Measurements from ENCODE around the gene CPM. TPM values are rescaled to one million over a fixed set of nuclear protein-coding genes. Genes with fewer than 3 reads are reported as not detected.

The CPM gene
- total RNA-seq, 4 donors from 2014 or later, result 30.2 to 51.9 (median 35.0) TPM

DNA sequence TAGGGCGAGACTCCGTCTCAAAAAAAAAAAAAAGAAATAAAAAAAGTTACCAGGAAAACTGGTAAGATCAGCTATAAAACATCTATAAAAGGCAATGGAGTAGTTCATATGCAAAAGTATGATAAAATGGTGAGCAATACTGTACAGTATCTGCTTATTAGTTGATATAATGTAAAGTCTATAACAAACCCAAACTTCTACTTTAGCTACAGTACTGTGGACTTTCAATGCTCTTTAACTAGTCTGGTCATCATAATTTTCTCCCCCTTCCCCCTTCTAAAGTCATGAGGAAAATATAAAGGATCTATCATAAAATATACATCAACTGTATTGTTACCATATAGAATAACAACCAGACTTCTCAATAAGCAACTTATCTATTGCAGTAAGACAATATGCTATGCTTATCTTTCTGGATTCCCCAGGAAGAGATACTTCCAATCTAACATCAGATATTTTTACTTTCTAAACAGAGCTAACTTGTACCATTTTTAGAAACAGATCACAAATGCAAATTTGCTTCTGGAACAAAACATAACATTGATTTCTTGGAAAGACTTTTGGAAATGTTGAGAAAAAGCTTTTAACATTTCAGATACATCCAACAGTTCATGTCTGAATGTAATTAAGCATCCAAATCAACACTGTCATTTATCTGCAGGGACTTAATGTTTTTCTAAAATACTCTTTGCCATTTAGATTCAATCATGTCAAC lies 81.2 kb downstream of the CPM start:
- DNase-seq (ENCODE audit: extremely low spot score), result no peak
- H3K9me3 ChIP-seq, result no peaks in the 10 kb centered on the region
- no peaks in the 10 kb centered on the region for H3K4me1 ChIP-seq
- 92% methylated on average over 2 of the region's 2 CpGs for WGBS
- TF ChIP-seq EP300 (IDR thresholded peaks at IDR 0.05), result no peak
- TF ChIP-seq, protein P1, sequence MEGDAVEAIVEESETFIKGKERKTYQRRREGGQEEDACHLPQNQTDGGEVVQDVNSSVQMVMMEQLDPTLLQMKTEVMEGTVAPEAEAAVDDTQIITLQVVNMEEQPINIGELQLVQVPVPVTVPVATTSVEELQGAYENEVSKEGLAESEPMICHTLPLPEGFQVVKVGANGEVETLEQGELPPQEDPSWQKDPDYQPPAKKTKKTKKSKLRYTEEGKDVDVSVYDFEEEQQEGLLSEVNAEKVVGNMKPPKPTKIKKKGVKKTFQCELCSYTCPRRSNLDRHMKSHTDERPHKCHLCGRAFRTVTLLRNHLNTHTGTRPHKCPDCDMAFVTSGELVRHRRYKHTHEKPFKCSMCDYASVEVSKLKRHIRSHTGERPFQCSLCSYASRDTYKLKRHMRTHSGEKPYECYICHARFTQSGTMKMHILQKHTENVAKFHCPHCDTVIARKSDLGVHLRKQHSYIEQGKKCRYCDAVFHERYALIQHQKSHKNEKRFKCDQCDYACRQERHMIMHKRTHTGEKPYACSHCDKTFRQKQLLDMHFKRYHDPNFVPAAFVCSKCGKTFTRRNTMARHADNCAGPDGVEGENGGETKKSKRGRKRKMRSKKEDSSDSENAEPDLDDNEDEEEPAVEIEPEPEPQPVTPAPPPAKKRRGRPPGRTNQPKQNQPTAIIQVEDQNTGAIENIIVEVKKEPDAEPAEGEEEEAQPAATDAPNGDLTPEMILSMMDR (IDR thresholded peaks at IDR 0.05), result no peak
- peaks cover 0 to 7% (median 0%) of the 10 kb centered on the region in 4 donors for H3K36me3 ChIP-seq
- H3K4me3 ChIP-seq, result no peak overlapping the region
- H3K27me3 ChIP-seq, result no peaks in the 10 kb centered on the region
- no peak overlapping the region for H3K27ac ChIP-seq (replicated peaks in 1 of 4)
- intact Hi-C loops (cut with DNase I), result no loop called here

GRCh38 chr12:68850390-68850789 lies 82.6 kb downstream of the CPM start:
- 77% methylated on average over 4 of the region's 4 CpGs for WGBS
- no peak for DNase-seq (ENCODE audit: extremely low spot score)
- no peaks in the 10 kb centered on the region for H3K27me3 ChIP-seq
- H3K4me1 ChIP-seq, result no peaks in the 10 kb centered on the region
- H3K36me3 ChIP-seq, result peaks cover 0 to 7% (median 3%) of the 10 kb centered on the region in 4 donors
- TF ChIP-seq POLR2AphosphoS5 (IDR thresholded peaks at IDR 0.05) (no peak), POLR2A (IDR thresholded peaks at IDR 0.05; ENCODE audit: low read depth) (no peak), EP300 (IDR thresholded peaks at IDR 0.05) (no peak)
- TF ChIP-seq, protein P1 (IDR thresholded peaks at IDR 0.05), result no peak
- H3K9me3 ChIP-seq, result no peaks in the 10 kb centered on the region
- H3K4me3 ChIP-seq, result no peak overlapping the region
- intact Hi-C loops (cut with DNase I), result no loop called here
- H3K27ac ChIP-seq (replicated peaks in 1 of 4), result no peak overlapping the region

GRCh38 chr12:68846811-68847210 lies 86.2 kb downstream of the CPM start:
- Histone ChIP-seq H3K36me3 (peaks cover 5 to 32% (median 13%) of the 10 kb centered on the region in 4 donors), H3K27ac (replicated peaks in 1 of 4) (no peak overlapping the region), H3K9me3 (no peaks in the 10 kb centered on the region), H3K4me1 (no peaks in the 10 kb centered on the region), H3K4me3 (no peak overlapping the region), H3K27me3 (no peaks in the 10 kb centered on the region)
- intact Hi-C loops (cut with DNase I), result no loop called here
- TF ChIP-seq EP300 (IDR thresholded peaks at IDR 0.05) (no peak), POLR2AphosphoS5 (IDR thresholded peaks at IDR 0.05) (no peak), POLR2A (IDR thresholded peaks at IDR 0.05; ENCODE audit: low read depth) (no peak)
- TF ChIP-seq, protein P1 (IDR thresholded peaks at IDR 0.05), result no peak
- 73% methylated on average over 3 of the region's 3 CpGs for WGBS
- no peak for DNase-seq (ENCODE audit: extremely low spot score)

- TF ChIP-seq, protein P1 (IDR thresholded peaks at IDR 0.05), result no peak
- TF ChIP-seq EP300 (IDR thresholded peaks at IDR 0.05) (no peak), POLR2A (IDR thresholded peaks at IDR 0.05; ENCODE audit: low read depth) (no peak), POLR2AphosphoS5 (IDR thresholded peaks at IDR 0.05) (no peak)
- WGBS, result 94% methylated on average over 14 of the region's 14 CpGs
- intact Hi-C loops (cut with DNase I), result no loop called here
- H3K4me3 ChIP-seq, result no peak overlapping the region
- no peak overlapping the region for H3K27ac ChIP-seq (replicated peaks in 1 of 4)
- H3K9me3 ChIP-seq, result no peaks in the 10 kb centered on the region
- DNase-seq (ENCODE audit: extremely low spot score), result no peak
- peaks cover 12 to 50% (median 25%) of the 10 kb centered on the region in 4 donors for H3K36me3 ChIP-seq
- no peaks in the 10 kb centered on the region for H3K27me3 ChIP-seq
- no peaks in the 10 kb centered on the region for H3K4me1 ChIP-seq
These were observed 87.9 kb downstream of the CPM start for GRCh38 chr12:68844788-68845695.
